ENCODE measurements around the gene HAGH. TPM values are rescaled to one million over a fixed set of nuclear protein-coding genes. Genes with fewer than 3 reads are reported as not detected.

HAGH gene
- total RNA-seq, 2 experiments from 2014 or later, result 48.0 to 50.4 TPM

DNA sequence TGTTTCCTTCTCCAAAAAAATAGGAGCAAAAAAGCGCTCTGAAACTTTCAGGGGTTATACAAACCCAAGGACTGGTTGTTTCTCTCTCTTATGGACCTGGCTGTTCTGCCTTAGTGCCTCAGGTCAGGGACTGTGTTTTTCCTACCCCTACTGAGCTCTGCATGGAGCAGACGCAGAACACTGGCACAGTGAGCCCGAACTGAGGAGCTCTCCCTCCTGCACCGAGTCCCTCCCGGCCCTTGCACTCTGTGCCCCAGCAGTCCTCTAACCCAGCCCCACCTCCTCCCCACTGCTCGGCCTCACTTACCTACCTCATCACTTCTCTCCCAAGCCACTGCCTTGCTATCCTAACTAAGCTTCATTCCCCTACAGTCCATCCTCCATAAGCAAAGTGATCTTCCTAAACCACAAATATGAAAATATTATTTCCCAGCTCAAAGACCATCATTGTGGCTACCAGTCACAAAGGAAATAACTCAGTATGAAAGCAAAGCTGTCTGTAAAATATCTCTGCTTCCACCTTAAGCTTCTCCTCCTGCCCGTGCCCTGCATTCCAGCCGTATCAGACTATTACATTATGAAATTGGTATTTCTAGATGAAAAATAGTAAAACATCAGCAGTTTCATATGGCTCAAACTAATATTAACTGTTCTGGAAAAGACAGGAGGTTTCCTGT, 31.7 kb upstream of the HAGH start:
- peaks cover 29% of the 10 kb centered on the region for H3K27me3 Mint-ChIP-seq (ENCODE audit: low read depth)
- H3K4me1 Mint-ChIP-seq (ENCODE audit: low read depth), result peaks cover 18% of the 10 kb centered on the region
- ChIA-PET CTCF (interaction anchor here (1.3 to 3.1 kb wide), 2 partner anchors 18 to 71 kb away, joined by 3 to 10 read pairs; no protein-coding TSS in a partner anchor), POLR2A (no interaction called here)
- no peaks in the 10 kb centered on the region for H3K9me3 Mint-ChIP-seq (ENCODE audit: insufficient read depth)
- no peak overlapping the region for H3K27ac Mint-ChIP-seq
- no peak for ATAC-seq
- H3K36me3 Mint-ChIP-seq (ENCODE audit: low read depth), result no peaks in the 10 kb centered on the region
- H3K4me3 Mint-ChIP-seq, result no peak overlapping the region
- DNase-seq, result no peak

DNA sequence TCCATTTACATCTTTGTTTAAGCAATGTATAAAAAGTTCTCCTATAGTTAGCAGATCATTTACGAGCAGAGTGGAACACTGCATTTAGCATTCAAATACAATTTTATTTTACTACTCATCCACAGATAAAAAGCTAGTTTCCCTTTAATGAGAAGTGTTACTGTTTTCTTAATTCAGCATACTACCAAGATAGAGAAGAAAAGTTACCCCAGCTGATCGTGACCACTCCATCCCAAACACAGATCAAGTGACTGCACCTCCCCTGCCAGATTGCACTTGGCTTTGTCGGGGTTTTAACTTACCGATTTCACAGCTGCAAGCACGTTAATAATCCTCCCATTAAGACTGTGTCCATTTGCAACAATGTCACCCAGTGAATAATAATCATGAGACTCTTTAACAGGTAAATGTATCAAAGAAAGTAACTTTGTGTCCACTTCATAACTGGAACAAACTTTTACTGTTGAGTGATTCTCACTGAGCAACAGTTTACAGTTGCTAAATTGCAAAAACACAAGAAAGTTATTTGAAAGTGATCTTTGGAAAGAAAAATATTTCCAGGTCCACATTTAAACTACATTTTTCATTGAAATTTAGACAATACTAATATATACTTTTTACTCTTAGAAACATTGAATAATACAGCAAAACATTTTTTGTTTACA, 30.9 kb upstream of the HAGH start:
- ChIA-PET CTCF (interaction anchor here (3.1 kb wide), 1 partner anchor 71 kb away, joined by 10 read pairs; no protein-coding TSS in a partner anchor), POLR2A (no interaction called here)
- Mint-ChIP-seq H3K27me3 (ENCODE audit: low read depth) (peaks cover 29% of the 10 kb centered on the region), H3K4me1 (ENCODE audit: low read depth) (peaks cover 18% of the 10 kb centered on the region), H3K4me3 (no peak overlapping the region), H3K36me3 (ENCODE audit: low read depth) (no peaks in the 10 kb centered on the region), H3K9me3 (ENCODE audit: insufficient read depth) (no peaks in the 10 kb centered on the region), H3K27ac (no peak overlapping the region)
- DNase-seq (no peak), ATAC-seq (no peak)

DNA sequence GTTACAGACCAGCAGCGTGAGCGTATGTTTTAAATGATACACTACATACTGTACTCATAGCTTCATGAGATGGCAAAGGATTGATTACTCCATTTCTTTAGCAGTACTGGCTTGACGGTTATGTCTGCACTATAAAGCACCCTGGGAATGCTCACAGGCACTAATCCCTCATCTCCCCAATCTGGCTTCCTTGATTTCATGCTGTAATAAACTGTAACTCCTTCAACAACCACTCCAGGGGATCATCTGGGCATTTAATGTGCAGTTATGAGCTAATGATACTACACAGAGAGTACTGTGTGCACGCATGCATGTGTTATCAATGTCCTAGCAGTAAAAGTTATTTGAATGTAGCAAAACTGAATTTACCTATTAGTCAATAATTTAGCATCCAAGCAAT, 25.2 kb upstream of the HAGH start:
- Mint-ChIP-seq H3K4me3 (no peak overlapping the region), H3K27ac (no peak overlapping the region), H3K27me3 (ENCODE audit: low read depth) (no peaks in the 10 kb centered on the region), H3K9me3 (ENCODE audit: insufficient read depth) (no peaks in the 10 kb centered on the region), H3K36me3 (ENCODE audit: low read depth) (no peaks in the 10 kb centered on the region), H3K4me1 (ENCODE audit: low read depth) (peaks cover 16% of the 10 kb centered on the region)
- CTCF ChIA-PET, result interaction anchor here (0.6 kb wide), 1 partner anchor 14 kb away, joined by 3 read pairs; no protein-coding TSS in a partner anchor
- POLR2A ChIA-PET, result no interaction called here
- no peak for DNase-seq
- no peak for ATAC-seq

DNA sequence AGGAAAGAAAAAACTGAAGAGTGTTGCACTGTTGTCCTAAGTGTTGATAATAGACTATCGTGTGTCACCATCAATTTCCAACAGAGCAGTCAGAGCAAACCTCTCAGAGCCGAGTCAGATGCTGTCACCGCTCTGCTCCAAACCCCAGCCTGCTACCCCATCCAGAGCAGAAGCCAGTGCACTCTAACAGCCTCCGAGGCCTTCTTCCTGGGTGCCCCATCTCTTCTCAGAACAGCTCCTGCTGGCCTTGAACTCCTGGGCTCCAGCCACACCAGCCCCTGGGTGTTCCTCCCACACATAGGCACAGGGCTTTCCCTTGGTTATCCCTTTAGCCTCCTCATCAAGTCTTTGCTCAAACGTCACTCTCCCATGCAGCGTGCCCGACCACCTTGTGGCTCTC, 24.4 kb upstream of the HAGH start:
- Mint-ChIP-seq H3K27me3 (ENCODE audit: low read depth) (peaks cover 4% of the 10 kb centered on the region), H3K4me1 (ENCODE audit: low read depth) (peaks cover 16% of the 10 kb centered on the region), H3K27ac (no peak overlapping the region), H3K9me3 (ENCODE audit: insufficient read depth) (no peaks in the 10 kb centered on the region), H3K36me3 (ENCODE audit: low read depth) (no peaks in the 10 kb centered on the region), H3K4me3 (no peak overlapping the region)
- POLR2A ChIA-PET, result no interaction called here
- DNase-seq (no peak), ATAC-seq (no peak)
- CTCF ChIA-PET, result no interaction called here

DNA sequence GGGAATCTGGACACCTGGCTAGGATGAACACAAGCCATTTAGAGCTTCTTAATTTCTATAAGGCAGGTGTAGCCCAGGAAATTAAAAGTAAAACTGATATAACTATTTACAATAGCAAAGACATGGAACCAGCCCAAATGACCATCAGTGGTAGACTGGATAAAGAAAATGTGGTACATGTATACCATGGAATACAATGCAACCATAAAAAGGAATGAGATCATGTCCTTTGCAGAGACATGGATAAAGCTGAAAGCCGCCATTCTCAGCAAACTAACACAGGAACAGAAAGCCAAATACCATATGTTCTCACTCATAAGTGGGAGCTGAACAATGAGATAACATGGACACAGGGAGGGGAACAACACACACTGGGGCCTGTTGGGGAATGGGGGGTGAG, 19.8 kb upstream of the HAGH start:
- ATAC-seq (no peak), DNase-seq (no peak)
- no peak overlapping the region for H3K27ac Mint-ChIP-seq
- no peak overlapping the region for H3K4me3 Mint-ChIP-seq
- no peaks in the 10 kb centered on the region for H3K9me3 Mint-ChIP-seq (ENCODE audit: insufficient read depth)
- ChIA-PET CTCF (no interaction called here), POLR2A (interaction anchor here (0.7 kb wide), 1 partner anchor 32 kb away, joined by 3 read pairs; no protein-coding TSS in a partner anchor)
- peaks cover 4% of the 10 kb centered on the region for H3K27me3 Mint-ChIP-seq (ENCODE audit: low read depth)
- no peaks in the 10 kb centered on the region for H3K4me1 Mint-ChIP-seq (ENCODE audit: low read depth)
- no peaks in the 10 kb centered on the region for H3K36me3 Mint-ChIP-seq (ENCODE audit: low read depth)

DNA sequence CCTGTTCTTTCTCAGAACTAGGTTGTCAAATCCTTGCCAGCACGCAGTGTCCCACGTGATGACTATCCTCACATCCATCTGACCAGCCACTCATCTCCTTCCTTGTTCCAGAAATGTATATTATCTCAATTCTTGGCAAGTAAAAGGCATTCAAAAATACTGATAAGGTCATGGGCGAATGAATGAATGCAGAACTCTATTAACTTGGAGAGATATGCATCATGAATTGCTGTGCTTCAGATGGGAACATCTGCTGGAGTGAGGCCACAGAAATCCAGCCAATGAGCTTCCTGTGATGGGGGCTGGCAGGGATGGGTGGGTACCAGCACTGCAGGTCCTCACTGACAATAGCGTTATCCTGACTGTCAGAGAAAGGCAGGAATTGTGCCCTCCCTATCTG, 19.4 kb upstream of the HAGH start:
- Mint-ChIP-seq H3K27ac (no peak overlapping the region), H3K27me3 (ENCODE audit: low read depth) (peaks cover 4% of the 10 kb centered on the region), H3K4me1 (ENCODE audit: low read depth) (no peaks in the 10 kb centered on the region), H3K4me3 (no peak overlapping the region), H3K36me3 (ENCODE audit: low read depth) (no peaks in the 10 kb centered on the region), H3K9me3 (ENCODE audit: insufficient read depth) (no peaks in the 10 kb centered on the region)
- DNase-seq (no peak), ATAC-seq (no peak)
- ChIA-PET CTCF (no interaction called here), POLR2A (interaction anchor here (0.7 kb wide), 1 partner anchor 32 kb away, joined by 3 read pairs; no protein-coding TSS in a partner anchor)

DNA sequence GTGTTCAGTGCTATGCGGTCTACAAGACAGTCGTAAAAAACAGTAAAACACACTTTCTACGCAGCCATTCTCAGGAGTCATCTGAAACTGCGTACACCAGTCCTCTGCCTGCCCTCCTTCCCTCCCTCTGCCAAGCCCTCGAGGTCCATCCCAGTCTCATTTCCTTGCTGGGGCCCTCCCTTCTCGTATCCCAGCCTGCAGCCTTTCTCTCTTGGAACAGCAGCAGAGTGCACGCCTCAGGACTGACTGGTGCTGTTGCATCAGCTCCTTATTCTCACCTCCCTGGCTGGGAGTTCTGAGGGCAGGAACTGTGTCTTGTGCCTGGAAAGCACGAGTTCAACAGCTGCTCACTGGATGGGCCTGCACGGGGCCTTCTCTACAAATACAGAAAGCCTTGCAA, 12.9 kb upstream of the HAGH start:
- DNase-seq (no peak), ATAC-seq (no peak)
- ChIA-PET CTCF (interaction anchor here (0.6 kb wide), 1 partner anchor 38 kb away, joined by 3 read pairs; no protein-coding TSS in a partner anchor), POLR2A (no interaction called here)
- Mint-ChIP-seq H3K36me3 (ENCODE audit: low read depth) (no peaks in the 10 kb centered on the region), H3K4me1 (ENCODE audit: low read depth) (no peaks in the 10 kb centered on the region), H3K27ac (no peak overlapping the region), H3K27me3 (ENCODE audit: low read depth) (no peaks in the 10 kb centered on the region), H3K4me3 (no peak overlapping the region), H3K9me3 (ENCODE audit: insufficient read depth) (no peaks in the 10 kb centered on the region)

DNA sequence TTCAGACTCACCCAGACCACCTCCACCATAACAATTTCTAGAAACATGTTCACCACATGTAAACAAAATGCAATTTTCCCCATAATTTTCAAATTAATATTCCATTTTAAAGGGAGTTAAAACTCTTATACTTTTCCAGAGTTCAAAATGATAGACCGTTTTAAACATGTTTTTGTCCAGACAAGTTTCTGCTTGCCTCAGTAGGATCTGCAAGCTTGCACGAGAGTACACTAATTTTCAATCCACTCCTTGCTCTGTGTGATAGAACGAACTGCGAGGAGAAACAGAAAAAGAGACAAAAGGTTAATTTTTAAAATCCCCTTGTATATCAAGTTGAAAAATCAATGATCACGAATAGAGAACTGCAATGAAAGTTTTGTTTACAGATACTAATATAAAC, 7.5 kb upstream of the HAGH start:
- Mint-ChIP-seq H3K4me3 (no peak overlapping the region), H3K9me3 (ENCODE audit: insufficient read depth) (no peaks in the 10 kb centered on the region), H3K27me3 (ENCODE audit: low read depth) (no peaks in the 10 kb centered on the region), H3K4me1 (ENCODE audit: low read depth) (peaks cover 3% of the 10 kb centered on the region), H3K27ac (no peak overlapping the region), H3K36me3 (ENCODE audit: low read depth) (peaks cover 2% of the 10 kb centered on the region)
- ChIA-PET CTCF (no interaction called here), POLR2A (no interaction called here)
- DNase-seq (no peak), ATAC-seq (no peak)

DNA sequence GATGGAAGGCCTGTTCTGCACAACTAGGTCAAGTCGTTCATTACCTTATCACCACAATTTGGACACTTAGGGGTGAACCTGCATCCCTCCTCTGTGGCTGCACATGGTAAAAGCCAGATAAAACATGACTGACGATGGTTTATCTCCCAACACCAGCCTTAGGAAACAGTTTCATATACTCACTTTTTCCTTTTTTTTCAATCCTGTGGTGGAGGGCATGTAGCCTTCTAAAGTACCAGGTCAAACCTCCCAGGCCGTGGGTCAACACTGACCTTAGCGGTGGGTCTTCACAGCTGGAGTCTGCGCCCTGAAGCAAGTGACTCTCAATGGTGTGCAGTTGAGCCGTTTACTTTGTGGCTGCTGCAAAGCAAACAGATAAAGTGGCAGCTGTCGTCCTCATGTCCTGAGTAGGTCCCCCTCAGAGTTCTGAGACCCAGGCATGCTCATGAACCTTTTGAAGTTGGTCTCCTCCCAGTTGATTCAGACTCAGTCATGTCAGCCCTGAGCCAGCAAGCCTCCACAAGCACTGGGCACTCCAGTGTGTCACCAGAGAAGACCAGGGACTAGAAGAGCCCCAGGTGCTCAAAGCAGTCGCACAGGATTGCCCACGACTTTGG, 6.3 kb upstream of the HAGH start:
- CTCF ChIA-PET, result no interaction called here
- Mint-ChIP-seq H3K36me3 (ENCODE audit: low read depth) (peaks cover 6% of the 10 kb centered on the region), H3K27ac (no peak overlapping the region), H3K9me3 (ENCODE audit: insufficient read depth) (no peaks in the 10 kb centered on the region), H3K4me1 (ENCODE audit: low read depth) (peaks cover 13% of the 10 kb centered on the region), H3K4me3 (no peak overlapping the region), H3K27me3 (ENCODE audit: low read depth) (no peaks in the 10 kb centered on the region)
- ATAC-seq (no peak), DNase-seq (no peak)
- POLR2A ChIA-PET, result no interaction called here

DNA sequence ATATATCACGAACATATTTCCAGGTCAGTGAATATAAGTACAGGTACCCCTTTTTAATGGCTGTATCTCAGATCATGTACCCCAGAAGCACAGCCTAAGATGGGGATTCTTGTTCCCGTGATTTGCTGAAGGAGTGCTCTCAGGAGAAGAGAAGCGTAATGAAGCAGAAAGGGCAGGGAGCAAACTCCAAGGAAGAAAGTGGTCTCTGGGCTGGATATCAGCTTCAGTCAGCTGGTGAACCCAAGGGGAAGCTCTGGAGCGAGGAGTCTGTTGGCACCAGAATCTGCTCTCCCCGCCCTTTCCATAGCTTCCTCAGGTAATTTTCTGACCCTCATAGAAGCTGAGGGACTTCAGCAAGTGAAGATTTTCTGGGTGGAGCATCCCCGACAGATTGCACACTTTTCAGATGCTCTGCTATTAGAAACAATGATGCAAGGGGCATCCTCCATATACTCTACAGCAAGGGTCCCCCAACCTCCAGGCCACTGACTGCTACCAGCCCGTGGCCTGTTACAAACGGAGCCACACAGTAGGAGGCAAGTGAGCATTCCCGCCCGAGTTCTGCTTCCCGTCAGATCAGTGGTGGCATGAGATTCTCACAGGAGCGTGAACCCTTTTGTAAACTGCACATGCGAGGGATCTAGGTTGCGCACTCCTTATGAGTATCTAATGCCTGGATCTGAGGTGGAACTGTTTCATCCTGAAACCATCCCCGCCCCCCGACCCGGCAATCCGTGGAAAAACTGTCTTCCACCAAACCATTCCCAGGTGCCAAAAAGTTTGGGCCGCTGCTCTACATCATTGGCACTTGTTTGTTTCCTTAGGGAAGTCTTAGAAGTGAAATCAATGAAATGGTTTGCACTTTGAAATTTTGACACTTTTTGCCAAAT, 4.8 kb upstream of the HAGH start:
- Mint-ChIP-seq H3K4me3 (no peak overlapping the region), H3K4me1 (ENCODE audit: low read depth) (peaks cover 20% of the 10 kb centered on the region), H3K27ac (no peak overlapping the region), H3K36me3 (ENCODE audit: low read depth) (peaks cover 6% of the 10 kb centered on the region), H3K27me3 (ENCODE audit: low read depth) (no peaks in the 10 kb centered on the region), H3K9me3 (ENCODE audit: insufficient read depth) (no peaks in the 10 kb centered on the region)
- ATAC-seq (no peak), DNase-seq (no peak)
- CTCF ChIA-PET, result no interaction called here
- POLR2A ChIA-PET, result no interaction called here

DNA sequence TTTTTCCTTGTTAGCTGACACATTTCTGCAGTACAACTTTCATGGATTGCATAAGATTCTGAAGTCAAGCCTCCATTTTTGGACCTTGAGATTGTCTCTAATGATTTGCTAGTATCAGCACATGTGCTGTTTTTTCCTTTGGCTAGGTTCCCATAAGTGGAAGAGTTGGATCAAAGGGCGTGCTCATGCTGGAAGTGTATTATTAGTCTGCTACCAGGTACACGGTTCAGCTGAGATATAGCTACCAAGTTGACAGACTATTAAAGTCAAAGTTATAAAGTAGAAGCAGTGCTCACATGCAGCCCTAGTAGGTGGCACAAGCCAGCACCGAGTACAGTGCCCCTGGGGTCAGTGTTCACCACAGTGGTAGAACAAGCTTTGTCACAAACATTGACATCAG, 3.6 kb upstream of the HAGH start:
- peaks cover 6% of the 10 kb centered on the region for H3K36me3 Mint-ChIP-seq (ENCODE audit: low read depth)
- ChIA-PET CTCF (no interaction called here), POLR2A (interaction anchor here (0.5 kb wide), 1 partner anchor 423 kb away, joined by 3 read pairs; no protein-coding TSS in a partner anchor)
- H3K9me3 Mint-ChIP-seq (ENCODE audit: insufficient read depth), result no peaks in the 10 kb centered on the region
- no peak for ATAC-seq
- H3K4me1 Mint-ChIP-seq (ENCODE audit: low read depth), result peaks cover 27% of the 10 kb centered on the region
- H3K4me3 Mint-ChIP-seq, result no peak overlapping the region
- H3K27me3 Mint-ChIP-seq (ENCODE audit: low read depth), result no peaks in the 10 kb centered on the region
- H3K27ac Mint-ChIP-seq, result no peak overlapping the region
- DNase-seq, result no peak
